Suppressor macrophage treated with lipopolysaccharide for 1 hour (primary cell): Measurements from ENCODE around the gene PNPLA1.
"Not testable (repeated sequence)": the region's sequence is repeated elsewhere in the genome, so short reads cannot be mapped to it uniquely, and the experiment has no call there.

Source experiments
- DNase-seq, 3 donors: peaks; one replicate each; pipeline ENCODE4 v3.0.0-alpha.2; 2020 to 2022

PNPLA1 gene

DNA sequence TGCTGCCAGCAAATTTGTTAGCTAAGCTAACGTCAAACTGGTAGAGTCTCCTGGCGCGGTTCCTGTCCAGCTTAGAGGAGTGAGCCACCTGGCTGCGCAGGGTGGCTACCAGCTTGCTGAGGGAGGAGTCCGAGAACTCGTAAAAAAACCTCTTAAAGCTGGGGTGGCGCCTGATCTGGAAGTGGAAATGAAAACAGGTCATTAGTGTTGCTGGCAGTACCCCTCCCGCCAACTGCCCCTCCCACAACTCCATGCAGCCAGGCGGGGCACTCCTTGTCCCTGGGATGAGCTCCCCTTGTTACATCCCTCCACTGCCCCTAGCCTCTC lies 49.5 kb downstream of the PNPLA1 start:
- no peak for DNase-seq

DNA sequence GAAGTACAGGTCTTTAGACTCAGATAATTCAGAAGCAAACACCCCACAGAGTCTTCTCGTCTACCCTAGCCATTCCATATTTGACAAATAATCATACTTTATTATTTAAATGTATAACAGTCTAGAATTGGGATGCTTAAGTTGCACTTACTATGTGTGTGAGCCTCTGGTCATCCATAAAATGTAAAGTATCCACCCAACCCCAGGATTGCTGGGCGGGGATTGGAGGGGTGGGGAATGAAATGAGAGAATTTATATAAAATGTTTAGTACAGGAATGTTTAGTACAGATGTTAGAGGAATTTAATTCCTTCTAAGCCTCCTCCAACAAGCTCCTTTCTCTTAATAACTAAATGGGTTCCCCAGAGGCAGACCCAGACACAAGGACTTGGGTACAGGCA lies 50.0 kb downstream of the PNPLA1 start:
- no peak for DNase-seq

DNA sequence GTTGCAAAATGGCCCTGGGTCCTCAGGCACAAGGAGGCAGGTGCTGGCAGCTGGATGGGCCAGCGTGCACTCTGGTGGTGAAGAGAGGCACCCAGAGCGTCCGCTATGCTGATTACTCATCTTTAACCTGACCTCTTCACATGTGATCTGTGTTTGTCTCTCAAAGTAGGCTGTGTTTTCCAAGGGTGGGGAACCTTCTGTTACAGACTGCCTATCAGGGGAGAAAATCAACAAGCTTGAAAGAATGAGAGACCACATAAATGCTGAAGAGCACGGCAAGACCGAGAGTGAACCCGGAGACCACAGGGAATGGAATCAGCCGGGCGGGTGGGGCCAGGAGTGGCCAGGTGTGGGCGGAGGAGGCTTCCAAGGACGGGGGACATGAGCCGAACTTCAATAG lies 50.6 kb downstream of the PNPLA1 start:
- no peak for DNase-seq

DNA sequence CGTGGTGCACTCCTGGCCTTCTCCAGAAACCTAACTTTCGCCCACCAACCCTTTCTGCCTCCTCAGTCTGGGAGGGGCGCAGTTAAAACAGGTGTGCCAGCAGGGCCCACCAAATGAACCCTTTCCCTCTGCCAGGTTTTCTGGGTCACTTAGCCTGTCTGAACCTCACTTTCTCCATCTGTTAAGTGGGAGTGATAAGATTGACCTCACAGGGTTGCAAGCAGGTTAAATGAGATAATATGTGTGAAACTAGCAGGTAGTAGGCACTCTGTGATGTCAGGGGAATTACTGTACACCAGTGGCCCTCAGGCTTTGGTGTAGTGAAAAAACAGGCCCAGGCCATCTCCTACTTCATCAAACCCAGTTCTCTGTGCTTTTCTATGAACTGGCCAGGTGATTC lies 52.7 kb downstream of the PNPLA1 start:
- no peak for DNase-seq

DNA sequence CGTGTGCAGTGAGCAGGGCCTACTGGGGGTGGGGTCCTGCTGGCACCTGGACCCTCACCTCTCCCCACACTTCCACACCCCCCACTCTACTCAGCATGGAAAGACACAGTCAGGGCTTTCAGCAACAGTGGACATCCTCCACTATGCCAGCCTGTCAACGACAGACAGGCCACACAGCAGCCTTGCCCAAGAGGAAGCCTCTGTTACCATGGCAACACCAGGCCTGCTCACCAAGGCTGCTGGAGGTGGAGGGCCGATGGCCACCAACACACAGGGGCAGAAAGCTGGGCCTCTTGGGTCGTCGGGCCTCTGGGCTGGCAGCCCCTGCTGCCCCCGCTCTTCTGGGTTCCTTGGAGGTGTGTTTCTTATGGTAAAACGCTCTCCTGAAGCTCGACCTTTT lies 53.2 kb downstream of the PNPLA1 start:
- peak; percentile 50 to 54 (median 53) for DNase-seq

DNA sequence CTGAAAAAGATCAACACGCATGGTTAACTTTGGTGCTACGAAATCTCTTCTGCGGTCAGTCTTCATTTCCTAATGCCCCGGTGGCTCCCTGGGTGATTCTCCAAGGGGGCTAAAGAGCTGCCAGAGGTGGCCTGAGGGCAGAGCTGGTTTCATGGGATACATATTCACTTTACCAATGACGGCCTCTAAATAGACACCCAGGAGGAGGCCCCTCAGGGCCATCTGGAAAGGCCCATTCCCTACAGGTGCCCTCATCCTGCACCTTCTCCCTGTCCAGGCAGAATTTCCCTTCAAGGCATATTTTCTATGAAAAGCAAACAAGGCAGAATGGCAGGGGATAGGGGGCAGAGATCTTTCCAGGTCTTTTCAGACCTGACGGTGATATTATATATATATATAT lies 54.3 kb downstream of the PNPLA1 start:
- no peak for DNase-seq

DNA sequence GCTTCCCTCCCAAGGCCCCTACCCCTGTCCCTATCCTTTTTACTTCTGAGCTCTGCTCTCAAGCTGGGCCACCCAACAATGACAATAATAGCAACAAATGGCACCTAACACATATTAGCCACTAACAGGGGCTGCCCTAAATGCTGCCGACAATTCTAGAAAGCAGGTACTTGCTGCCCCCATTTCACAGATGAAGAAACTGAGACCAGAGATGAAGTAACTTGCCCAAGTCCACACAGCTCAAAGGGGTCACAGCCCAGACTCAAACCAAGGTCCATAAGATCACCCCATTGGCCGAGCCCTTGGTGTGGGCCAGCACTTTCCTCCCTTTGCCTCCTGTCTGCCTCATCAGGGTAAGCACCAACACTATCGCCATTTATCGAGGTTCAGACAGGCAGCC lies 54.9 kb downstream of the PNPLA1 start:
- DNase-seq: no peak

DNA sequence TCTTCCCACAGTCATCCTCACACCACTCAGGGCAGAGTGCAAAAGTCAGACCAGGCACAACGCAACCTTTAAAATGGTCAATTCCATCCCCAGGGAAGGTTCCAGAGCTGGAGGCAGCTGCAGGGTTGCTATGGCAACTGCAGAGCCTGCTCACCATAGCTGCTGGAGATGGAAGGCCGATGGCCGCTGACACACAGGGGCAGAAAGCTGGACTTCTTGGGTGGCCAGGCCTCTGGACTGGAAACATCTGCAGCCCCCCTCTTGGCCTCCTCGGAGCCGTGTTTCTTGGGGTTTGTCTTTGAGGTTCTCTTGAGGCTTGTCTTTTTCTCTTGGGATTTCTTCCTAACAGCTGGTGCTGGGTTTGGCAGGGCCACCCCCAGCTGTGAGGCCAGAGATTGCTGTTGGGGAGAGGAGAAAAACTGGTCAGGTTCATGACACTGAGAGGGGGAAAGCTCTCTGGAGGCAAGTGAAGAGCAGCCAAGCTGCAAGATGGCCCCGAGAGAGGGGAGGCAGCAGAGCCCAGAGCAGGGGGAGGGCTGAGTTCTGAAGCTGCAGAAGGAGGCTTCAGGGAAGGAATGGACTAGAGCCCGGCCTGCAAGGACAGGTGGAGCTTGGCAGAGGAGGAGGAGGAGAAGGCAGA lies 56.6 kb downstream of the PNPLA1 start:
- DNase-seq: no peak

DNA sequence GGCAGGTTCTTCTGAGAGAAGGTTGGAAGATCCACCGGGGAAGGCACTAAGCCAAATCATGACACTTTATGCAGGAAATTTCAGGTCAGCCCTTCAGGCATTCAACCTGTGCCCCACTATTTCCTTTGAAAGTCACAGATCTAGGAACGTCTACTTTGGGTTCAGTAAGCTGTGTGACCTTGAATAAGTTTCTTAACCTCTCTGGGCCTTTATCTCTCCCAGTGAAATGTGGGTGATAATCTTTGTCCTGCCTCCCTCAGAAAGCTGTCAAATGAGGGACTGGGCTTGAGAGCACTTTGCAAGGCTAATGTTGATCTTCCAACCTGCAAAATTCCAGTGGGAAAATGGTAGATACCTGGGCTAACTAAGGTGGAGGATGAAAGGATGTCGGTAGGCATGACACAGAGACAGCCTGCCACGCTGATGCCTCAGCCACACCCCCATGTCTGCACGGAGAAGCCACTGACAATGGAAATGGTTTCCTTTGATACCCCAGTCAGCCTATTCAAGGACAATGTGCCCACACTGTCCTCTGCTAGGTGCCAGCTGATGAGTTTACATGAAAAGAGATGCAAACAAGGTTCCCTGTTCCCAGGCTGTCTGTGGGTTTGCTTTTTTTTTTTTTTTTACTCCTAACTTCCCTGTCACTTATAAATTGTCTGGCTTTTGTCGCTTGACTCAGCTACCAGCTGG lies 57.5 kb downstream of the PNPLA1 start:
- DNase-seq: peak in 2 of 3 donors; percentile 27 to 39

DNA sequence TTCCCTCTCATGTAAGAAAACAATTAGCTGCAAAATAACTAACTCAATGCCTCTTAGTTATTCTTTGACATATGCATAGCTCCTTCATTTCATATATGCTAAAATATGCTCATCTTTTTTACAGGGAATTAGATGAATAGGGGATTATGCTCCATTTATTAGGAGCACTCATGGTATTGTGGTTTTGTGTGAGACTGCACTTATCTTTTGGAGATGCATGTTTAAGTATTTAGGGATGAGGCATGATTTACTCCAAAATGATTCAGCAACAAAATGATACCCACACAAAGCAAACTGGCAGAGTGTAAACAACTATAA lies 58.0 kb downstream of the PNPLA1 start:
- DNase-seq: no peak

DNA sequence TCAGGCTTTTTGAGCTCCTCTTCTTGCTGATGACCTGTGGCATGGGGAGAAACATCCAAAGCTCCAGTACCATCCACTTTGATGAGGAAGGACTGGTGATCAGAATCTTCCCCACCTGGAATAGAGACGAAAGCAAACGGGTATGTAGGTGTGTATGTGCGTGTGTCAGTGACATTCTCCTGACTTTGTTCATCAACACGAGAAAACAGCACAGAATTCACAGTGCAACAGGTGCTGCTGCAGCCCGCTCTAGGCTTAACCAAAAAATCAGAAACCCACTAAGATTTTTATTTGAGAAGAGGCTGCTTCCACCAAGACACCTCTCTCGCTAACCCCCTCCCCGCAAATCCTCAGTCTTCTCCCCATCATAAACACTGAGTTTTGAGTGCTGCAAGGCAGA lies 58.7 kb downstream of the PNPLA1 start:
- DNase-seq: no peak

DNA sequence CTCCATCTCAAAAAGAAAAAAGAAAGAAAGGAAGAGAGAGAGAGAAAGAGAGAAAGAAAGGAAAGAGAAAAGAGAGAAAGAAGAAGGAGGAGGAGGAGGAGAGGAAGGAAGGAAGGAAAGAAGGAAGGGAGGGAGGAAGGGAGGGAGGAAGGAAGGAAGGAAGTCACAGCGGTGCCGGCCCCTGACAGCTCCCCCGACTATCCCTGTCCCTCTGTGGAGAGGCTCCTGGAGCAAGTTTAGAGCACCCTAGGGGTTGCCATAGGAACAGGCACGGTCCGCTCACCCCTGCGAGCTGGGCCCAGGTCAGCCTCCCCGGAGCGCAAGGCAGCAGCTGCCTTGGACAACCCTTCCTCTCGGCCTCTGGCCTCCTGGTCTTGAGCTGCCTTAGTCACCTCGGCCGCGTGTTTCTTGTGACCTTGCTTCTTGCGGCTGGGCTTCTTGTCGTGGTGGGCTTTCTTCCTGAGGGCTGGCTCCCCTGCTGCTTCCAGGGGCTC lies 60.0 kb downstream of the PNPLA1 start:
- DNase-seq: no peak

DNA sequence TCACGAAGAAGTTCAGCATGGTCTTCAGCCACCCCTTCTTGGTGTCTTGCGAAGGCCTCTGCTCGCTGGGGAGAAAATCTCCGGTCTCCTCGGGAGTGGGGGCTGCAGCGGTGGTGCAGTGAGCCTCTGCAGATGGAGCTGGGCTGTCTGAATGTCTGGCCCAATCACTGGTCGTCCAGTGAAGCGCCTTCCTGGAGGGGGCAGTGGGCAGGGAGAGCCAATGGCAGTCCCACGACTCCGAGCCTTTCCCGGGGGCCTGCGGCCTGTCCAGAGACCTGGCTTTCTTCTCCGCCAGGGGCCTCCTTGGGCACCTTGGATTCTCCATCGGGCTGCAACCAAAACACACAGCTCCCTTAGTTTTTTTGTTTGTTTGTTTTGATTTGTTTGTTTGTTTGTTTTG lies 60.5 kb downstream of the PNPLA1 start:
- no peak for DNase-seq

DNA sequence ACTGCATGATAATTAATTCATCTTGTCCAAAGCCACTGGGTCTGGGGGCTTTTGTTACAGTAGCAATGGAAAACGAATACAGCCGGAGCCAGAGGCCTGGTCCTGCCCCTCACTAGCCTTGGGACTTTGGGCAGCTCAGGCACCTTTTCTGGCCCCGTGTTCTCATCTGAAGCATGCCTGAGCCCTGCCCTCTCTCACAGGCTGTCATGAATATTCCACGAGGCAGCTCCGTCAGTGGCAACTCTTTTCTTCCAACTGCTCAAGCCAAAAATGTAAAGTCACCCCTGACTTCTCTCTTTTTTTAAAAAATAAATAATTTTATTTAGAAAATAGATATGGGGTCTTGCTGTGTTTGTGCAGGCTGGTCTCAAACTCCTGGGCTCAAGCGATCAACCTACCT lies 61.5 kb downstream of the PNPLA1 start:
- no peak for DNase-seq

DNA sequence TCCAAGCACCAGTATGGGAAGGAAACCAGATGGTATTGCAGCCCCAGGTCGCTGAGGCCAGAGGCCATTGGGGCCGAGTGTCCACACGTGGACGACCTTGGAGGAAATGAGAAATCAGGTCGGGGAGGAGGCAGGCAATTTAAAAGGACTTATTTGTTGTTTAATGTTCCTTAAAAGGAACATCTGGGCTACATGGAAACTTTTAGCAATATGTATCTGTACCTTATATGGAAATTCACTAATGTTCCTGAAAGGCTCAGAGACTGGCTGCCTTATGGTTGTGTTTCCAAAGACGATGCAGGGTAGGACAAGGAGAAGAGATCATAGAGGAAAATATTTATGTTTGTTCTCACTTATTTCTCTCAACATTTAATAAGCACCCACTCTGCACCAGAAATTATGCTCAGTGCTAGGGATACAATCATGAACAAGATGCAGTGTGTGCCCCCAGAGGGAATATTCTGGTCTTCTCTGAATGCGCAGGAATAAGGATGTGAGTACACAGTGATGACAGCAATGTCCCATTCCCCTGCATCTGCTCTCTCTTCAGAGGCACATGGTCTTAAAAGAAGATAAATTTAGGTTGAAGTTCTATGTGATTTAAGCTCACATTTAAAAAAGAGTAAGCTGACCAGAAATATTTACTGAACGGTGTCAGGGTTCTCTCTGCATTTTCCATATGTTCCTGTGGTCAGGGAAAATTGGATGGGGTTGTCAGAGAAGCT lies 63.5 kb downstream of the PNPLA1 start:
- DNase-seq: no peak

DNA sequence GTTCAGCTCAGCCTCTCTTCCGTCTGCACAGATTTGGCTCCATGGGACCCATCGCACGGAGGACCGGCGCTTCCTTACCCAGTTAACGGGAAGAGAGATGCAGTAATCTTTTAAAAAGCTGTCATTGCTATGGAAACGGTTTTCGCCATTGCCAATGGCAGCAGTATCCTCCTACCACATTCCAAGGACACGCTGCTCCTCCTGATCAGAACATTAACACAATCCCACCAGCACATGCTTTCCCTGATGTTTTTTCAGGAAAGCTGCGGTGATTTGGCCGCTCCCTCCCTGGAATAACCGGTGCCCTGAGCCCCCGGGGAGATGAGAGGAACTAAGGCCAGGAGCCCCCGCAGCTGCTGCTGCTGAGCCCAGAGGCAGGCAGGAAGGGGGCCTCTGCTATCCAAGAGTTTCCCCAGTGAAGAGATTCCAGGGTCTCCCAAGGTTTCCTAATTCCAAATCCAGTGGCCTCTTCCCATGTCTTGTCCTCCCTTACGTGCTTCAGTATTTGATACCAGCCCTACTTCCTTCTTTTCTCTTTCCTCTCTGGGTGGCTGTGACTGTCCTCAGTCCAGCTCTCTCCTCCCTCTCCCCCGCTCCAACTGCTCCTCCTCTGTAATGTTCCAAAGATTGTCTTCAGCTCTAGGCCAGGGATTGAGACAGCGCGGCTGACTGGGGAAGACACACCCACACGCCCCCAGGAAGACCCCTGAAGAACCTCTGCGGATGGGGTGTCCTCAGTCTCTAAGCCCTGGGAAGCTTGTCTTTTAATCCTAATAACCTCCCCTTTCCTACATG lies 64.3 kb downstream of the PNPLA1 start:
- DNase-seq: no peak

DNA sequence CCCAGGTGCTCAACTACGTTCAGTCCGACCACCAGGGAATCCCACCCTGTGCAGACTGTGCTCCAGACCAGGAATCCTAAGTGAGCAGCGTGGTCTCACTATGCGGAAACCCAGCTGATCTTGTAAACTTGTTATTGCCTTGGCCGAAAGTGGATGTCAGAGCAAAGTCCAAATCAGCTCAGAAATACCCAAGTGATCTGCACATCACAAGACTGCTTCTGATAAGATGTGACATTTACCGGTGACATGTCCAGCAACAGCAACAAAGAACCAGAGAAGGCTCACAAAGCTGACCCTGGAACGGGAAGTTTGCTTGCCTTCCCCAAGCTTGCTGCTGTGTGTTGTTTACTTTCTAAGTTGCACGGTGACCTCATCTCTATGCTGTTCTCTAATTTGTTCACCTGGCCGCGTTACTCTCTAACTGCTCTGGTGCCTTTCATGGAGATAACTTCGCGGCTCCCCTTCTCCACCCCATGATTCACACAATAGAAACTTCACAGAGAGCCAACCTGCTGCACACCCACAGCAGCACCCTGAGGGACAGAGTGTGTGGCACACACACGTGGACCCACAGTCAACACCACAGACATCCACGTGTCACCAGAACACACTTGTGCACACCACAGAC lies 65.1 kb downstream of the PNPLA1 start:
- DNase-seq: no peak

DNA sequence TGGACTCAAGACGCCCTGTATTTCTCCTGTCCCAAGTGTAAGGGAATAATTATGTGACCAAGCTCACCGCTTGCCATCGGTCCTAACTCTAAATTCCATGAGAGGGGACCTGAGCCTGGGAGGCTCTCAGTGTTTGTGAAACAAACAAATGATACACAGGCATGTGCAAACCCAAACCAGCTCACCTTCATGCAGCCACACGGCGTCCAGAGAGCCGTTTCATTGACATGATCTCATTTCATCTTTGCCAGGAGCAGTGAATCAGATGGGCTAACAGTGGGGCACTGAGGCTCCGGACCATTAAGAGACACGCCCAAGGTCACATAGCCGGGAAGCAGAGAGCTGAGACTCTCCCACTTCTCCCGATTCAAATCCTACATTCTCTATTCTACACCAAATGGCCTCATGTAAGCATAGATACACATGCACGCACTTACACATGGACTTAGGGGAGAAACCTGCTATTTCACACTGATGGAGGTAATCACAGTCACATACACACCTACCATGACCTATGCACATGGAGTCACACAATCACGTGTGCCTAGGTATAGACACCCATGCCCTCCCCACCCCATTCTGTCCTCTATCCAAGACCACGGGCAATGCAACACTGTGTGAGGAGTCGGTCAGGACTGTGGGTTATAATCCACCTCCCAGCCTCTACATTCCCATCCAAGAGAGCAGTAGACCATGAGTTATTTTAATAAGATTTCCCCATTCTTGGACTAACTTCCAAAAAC lies 65.8 kb downstream of the PNPLA1 start:
- no peak for DNase-seq

DNA sequence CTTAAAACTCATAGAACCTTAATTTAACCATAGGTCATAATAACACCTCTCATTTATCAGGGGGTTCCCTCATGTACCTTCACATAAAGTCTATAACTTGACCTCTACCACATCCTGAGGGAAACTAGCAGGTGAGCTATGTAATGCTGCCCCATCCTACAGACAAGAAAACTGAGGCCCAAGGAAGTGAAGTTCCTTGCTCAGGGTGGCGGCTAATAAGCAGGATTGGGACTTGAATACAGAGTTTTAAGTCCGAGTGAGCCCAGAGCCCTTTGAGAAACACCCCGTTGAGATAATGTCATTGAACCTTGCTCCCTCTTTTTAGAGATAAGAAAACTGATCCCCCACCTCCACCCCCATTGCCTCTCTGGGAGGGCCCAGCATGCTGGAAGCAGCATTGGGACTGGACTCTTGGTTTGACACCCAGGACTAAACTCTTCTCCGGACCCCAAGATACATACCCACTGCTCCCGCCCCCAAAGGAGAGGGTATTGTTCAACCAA lies 66.4 kb downstream of the PNPLA1 start:
- DNase-seq: no peak

DNA sequence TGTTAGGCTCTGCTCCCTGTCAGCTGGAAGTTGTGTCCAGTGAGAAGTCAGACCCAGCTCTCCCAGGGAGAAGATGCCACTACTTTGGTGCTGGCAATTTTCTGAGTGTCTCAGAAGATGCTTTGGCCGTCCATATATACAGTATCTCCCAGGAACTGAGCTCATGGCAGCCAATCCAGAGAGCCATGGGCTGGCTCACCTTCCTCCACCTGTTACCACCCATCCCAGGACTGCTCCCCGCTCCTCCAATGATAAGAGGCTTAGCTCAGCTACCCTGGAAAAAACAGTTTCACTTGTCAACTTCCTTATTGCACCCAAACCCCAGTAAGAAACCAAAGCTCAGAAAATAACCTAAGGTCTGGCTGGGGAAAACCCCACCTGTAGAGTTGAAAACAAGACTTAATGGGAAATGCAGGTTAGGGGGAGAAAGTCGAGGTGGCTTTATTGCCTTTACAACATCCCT lies 67.0 kb downstream of the PNPLA1 start, which contains the start of gene BNIP5:
Gene BNIP5 (minus strand): TSS at position 110 of the 463 bp plus-strand sequence. CDS start 6,198 bp downstream, outside the sequence.
- DNase-seq: no peak

DNA sequence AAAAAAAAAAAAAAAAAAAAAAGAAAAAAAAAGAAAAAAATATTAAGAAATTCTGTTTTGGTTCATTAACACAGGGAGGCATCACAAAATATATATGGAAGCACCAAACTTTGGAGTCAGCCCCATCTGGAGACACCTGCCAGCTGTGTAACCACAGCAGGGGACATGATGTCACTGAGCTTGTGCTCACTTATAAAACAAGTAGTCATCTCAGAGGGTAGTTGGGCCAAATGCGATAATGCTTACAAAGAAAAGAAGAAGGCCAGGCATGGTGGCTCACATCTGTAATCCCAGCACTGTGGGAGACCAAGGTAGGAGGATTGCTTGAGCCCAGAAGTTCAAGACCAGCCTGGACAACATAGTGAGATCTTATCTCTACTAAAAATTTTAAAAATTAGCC lies 68.0 kb downstream of the PNPLA1 start:
- no peak for DNase-seq

DNA sequence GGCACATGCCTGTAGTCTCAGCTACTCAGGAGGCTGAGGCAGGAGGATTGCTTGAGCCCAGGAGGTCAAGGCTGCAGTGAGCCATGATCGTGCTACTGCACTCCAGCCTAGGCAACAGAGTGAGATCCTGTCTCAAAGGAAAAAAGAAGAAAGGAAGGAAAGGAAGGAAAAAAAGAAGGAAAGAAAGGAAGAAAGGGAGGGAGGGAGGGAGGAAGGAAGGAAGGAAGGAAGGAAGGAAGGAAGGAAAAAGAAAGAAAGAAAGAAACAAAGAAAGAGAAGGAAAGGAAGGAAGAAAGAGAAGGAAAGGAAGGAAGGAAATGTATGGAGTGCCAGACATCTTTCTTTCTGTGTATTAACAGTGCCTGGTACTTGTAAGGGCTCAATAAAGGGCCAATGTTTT lies 68.4 kb downstream of the PNPLA1 start:
- DNase-seq: not testable (repeated sequence)
